Measurements from ENCODE around the gene TMTC2. TPM values are rescaled to one million over a fixed set of nuclear protein-coding genes. Genes with fewer than 3 reads are reported as not detected.

TMTC2 gene
- total and polyA plus RNA-seq, 12 donors: 1.6 to 4.4 (median 2.7) TPM

DNA sequence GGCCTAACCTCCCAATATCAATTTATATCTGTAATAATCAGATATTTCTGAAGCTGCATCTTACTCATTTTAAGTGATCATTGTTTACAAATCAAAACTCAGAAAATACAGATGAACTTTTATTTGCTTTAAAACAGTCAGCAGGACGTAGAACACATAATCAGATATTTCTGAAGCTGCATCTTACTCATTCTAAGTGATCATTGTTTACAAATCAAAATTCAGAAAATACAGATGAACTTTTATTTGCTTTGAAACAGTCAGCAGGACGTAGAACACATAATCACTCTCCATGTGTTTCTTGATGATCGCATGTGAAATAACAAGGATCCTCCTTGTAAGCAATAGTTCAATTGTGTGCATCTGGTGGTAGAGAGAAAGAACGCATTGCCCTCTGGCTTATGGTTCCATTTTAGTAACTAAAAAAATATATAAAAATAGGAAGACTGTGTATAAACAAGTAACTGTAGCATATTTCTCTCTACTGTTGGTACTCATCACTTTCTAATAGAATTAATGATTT is 15.0 kb upstream of the TMTC2 start:
- DNase-seq: no peak
- 67 to 78% (median 75%) methylated on average over 4 of the region's 4 CpGs for WGBS, 4 donors
- Histone ChIP-seq H3K4me3 (no peak overlapping the region), H3K36me3 (replicated peaks in 1 of 2) (no peaks in the 10 kb centered on the region), H3K27ac (no peak overlapping the region), H3K9me3 (replicated peaks in 1 of 3) (no peaks in the 10 kb centered on the region), H3K27me3 (no peaks in the 10 kb centered on the region), H3K4me1 (replicated peaks in 1 of 2) (no peaks in the 10 kb centered on the region)
- TF ChIP-seq, protein P1, sequence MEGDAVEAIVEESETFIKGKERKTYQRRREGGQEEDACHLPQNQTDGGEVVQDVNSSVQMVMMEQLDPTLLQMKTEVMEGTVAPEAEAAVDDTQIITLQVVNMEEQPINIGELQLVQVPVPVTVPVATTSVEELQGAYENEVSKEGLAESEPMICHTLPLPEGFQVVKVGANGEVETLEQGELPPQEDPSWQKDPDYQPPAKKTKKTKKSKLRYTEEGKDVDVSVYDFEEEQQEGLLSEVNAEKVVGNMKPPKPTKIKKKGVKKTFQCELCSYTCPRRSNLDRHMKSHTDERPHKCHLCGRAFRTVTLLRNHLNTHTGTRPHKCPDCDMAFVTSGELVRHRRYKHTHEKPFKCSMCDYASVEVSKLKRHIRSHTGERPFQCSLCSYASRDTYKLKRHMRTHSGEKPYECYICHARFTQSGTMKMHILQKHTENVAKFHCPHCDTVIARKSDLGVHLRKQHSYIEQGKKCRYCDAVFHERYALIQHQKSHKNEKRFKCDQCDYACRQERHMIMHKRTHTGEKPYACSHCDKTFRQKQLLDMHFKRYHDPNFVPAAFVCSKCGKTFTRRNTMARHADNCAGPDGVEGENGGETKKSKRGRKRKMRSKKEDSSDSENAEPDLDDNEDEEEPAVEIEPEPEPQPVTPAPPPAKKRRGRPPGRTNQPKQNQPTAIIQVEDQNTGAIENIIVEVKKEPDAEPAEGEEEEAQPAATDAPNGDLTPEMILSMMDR (IDR thresholded peaks at IDR 0.05): no peak
- TF ChIP-seq POLR2A (IDR thresholded peaks at IDR 0.05): no peak
- intact Hi-C loops (cut with DNase I): no loop called here

GRCh38 chr12:82672811-82673495 is 13.8 kb upstream of the TMTC2 start:
- H3K4me1 ChIP-seq (replicated peaks in 1 of 2): no peaks in the 10 kb centered on the region
- DNase-seq: no peak
- WGBS, 4 donors: 44 to 62% (median 52%) methylated on average over 4 of the region's 4 CpGs
- no peaks in the 10 kb centered on the region for H3K9me3 ChIP-seq (replicated peaks in 1 of 3)
- no peak overlapping the region for H3K27ac ChIP-seq
- TF ChIP-seq POLR2A (IDR thresholded peaks at IDR 0.05): no peak
- TF ChIP-seq, protein P1 (IDR thresholded peaks at IDR 0.05): no peak
- no peaks in the 10 kb centered on the region for H3K36me3 ChIP-seq (replicated peaks in 1 of 2)
- H3K4me3 ChIP-seq: no peak overlapping the region
- intact Hi-C loops (cut with DNase I): no loop called here
- H3K27me3 ChIP-seq: no peaks in the 10 kb centered on the region

- Histone ChIP-seq H3K36me3 (replicated peaks in 1 of 2) (no peaks in the 10 kb centered on the region), H3K4me3 (no peak overlapping the region), H3K27me3 (no peaks in the 10 kb centered on the region), H3K9me3 (replicated peaks in 1 of 3) (no peaks in the 10 kb centered on the region), H3K4me1 (replicated peaks in 1 of 2) (no peaks in the 10 kb centered on the region), H3K27ac (no peak overlapping the region)
- intact Hi-C loops (cut with DNase I): no loop called here
- WGBS, 4 donors: 76 to 91% (median 86%) methylated on average over 1 of the region's 1 CpG
- no peak for DNase-seq
- no peak for TF ChIP-seq POLR2A (IDR thresholded peaks at IDR 0.05)
- TF ChIP-seq, protein P1 (IDR thresholded peaks at IDR 0.05): no peak
Observed at GRCh38 chr12:82673698-82674097, 13.0 kb upstream of the TMTC2 start.

DNA sequence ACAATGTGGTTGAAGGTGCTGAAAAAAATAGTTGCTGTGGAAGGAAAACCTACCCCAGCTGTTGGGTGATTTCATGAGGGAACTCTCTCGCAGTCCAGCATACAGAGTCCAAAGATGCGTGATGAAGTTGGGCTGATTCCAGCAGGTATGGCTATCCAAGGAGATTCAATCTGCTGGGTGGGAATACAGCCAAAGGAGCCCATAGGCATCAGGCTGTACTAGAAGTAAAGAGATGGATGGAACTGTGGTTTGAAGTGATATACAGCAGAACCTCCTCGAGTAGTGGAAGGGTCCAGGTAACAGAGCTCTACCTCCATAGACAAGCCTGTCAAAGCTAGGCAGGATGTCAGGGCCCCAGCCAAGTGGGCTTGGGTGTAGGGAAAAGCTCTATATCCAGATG is 11.5 kb upstream of the TMTC2 start:
- intact Hi-C loops (cut with DNase I): no loop called here
- Histone ChIP-seq H3K9me3 (replicated peaks in 1 of 3) (no peaks in the 10 kb centered on the region), H3K4me3 (no peak overlapping the region), H3K36me3 (replicated peaks in 1 of 2) (no peaks in the 10 kb centered on the region), H3K4me1 (replicated peaks in 1 of 2) (no peaks in the 10 kb centered on the region), H3K27me3 (no peaks in the 10 kb centered on the region), H3K27ac (no peak overlapping the region)
- TF ChIP-seq POLR2A (IDR thresholded peaks at IDR 0.05): no peak
- TF ChIP-seq, protein P1 (IDR thresholded peaks at IDR 0.05): no peak
- no peak for DNase-seq
- WGBS, 4 donors: 72 to 87% (median 81%) methylated on average over 3 of the region's 3 CpGs

Data from adrenal gland (tissue), 12 donors.